Measurements from ENCODE around the gene KSR2. TPM values are rescaled to one million over a fixed set of nuclear protein-coding genes. Genes with fewer than 3 reads are reported as not detected.
"Not testable (repeated sequence)": the region's sequence is repeated elsewhere in the genome, so short reads cannot be mapped to it uniquely, and the experiment has no call there.

KSR2 gene
- total RNA-seq, 1 donor from 2014 or later, result not detected

- H3K27me3 ChIP-seq (ENCODE audit: low read depth), result peaks cover 80% of the 10 kb centered on the region
- TF ChIP-seq CTCF (IDR thresholded peaks at IDR 0.05; ENCODE audit: borderline replicate concordance), result no peak
- intact Hi-C loops (cut with micrococcal nuclease), result no loop called here
- no peak overlapping the region for H3K27ac ChIP-seq (replicated peaks)
- no peaks in the 10 kb centered on the region for H3K4me1 ChIP-seq
- H3K4me3 ChIP-seq, result no peak overlapping the region
- no peak for DNase-seq
- no peaks in the 10 kb centered on the region for H3K36me3 ChIP-seq
- H3K9me3 ChIP-seq (replicated peaks), result no peaks in the 10 kb centered on the region
Measured at GRCh38 chr12:117643971-117644370, 324.8 kb downstream of the KSR2 start.

GRCh38 chr12:117641885-117642284 lies 326.9 kb downstream of the KSR2 start:
- Histone ChIP-seq H3K4me3 (no peak overlapping the region), H3K9me3 (replicated peaks) (peaks cover 8% of the 10 kb centered on the region), H3K27me3 (ENCODE audit: low read depth) (peaks cover 75% of the 10 kb centered on the region), H3K36me3 (no peaks in the 10 kb centered on the region), H3K27ac (replicated peaks) (no peak overlapping the region), H3K4me1 (no peaks in the 10 kb centered on the region)
- DNase-seq, result no peak
- intact Hi-C loops (cut with micrococcal nuclease), result no loop called here
- no peak for TF ChIP-seq CTCF (IDR thresholded peaks at IDR 0.05; ENCODE audit: borderline replicate concordance)

GRCh38 chr12:117640511-117640910 lies 328.3 kb downstream of the KSR2 start:
- peaks cover 15% of the 10 kb centered on the region for H3K9me3 ChIP-seq (replicated peaks)
- intact Hi-C loops (cut with micrococcal nuclease), result no loop called here

GRCh38 chr12:117629454-117629853 lies 339.3 kb downstream of the KSR2 start:
- no peak for DNase-seq
- no peak overlapping the region for H3K27ac ChIP-seq (replicated peaks)
- no peaks in the 10 kb centered on the region for H3K9me3 ChIP-seq (replicated peaks)
- intact Hi-C loops (cut with micrococcal nuclease), result no loop called here
- H3K4me1 ChIP-seq, result no peaks in the 10 kb centered on the region
- TF ChIP-seq CTCF (IDR thresholded peaks at IDR 0.05; ENCODE audit: borderline replicate concordance), result no peak
- H3K36me3 ChIP-seq, result no peaks in the 10 kb centered on the region
- H3K27me3 ChIP-seq (ENCODE audit: low read depth), result peaks cover 42% of the 10 kb centered on the region
- H3K4me3 ChIP-seq, result no peak overlapping the region

More at GRCh38 chr12:117640511-117640910, 328.3 kb downstream of the KSR2 start:
- H3K4me3 ChIP-seq, result no peak overlapping the region
- no peaks in the 10 kb centered on the region for H3K36me3 ChIP-seq
- no peaks in the 10 kb centered on the region for H3K4me1 ChIP-seq
- DNase-seq, result no peak
- H3K27ac ChIP-seq (replicated peaks), result no peak overlapping the region
- H3K27me3 ChIP-seq (ENCODE audit: low read depth), result peaks cover 65% of the 10 kb centered on the region
- no peak for TF ChIP-seq CTCF (IDR thresholded peaks at IDR 0.05; ENCODE audit: borderline replicate concordance)

GRCh38 chr12:117628711-117629110 lies 340.1 kb downstream of the KSR2 start:
- not testable (repeated sequence) for H3K4me1 ChIP-seq, DNase-seq

GRCh38 chr12:117622741-117623140 lies 346.0 kb downstream of the KSR2 start:
- Histone ChIP-seq H3K4me3 (no peak overlapping the region), H3K4me1 (no peaks in the 10 kb centered on the region), H3K9me3 (replicated peaks) (no peaks in the 10 kb centered on the region), H3K27ac (replicated peaks) (no peak overlapping the region), H3K36me3 (no peaks in the 10 kb centered on the region), H3K27me3 (ENCODE audit: low read depth) (peaks cover 27% of the 10 kb centered on the region)
- intact Hi-C loops (cut with micrococcal nuclease), result no loop called here
- DNase-seq, result no peak
- no peak for TF ChIP-seq CTCF (IDR thresholded peaks at IDR 0.05; ENCODE audit: borderline replicate concordance)

More at GRCh38 chr12:117628711-117629110, 340.1 kb downstream of the KSR2 start:
- H3K27ac ChIP-seq (replicated peaks); H3K4me3 ChIP-seq; intact Hi-C loops (cut with micrococcal nuclease); H3K9me3 ChIP-seq (replicated peaks); H3K36me3 ChIP-seq: not testable (repeated sequence)
- H3K27me3 ChIP-seq (ENCODE audit: low read depth), result peaks cover 34% of the 10 kb centered on the region
